HEK293 (cell line): ENCODE data around the gene PTPRJ.

Experiments used
- CTCF ChIP-seq: fragments of 450-650 bp; formaldehyde crosslinking; IDR thresholded peaks from 2 replicates; pipeline ENCODE4 v1.5.1; 2016; ENCODE audit warnings: missing biosample characterization, missing genetic modification characterization
- HOXA7 ChIP-seq: sonication (generic); formaldehyde crosslinking; IDR thresholded peaks from 2 replicates; pipeline ENCODE4 v1.8.1; 2022; ENCODE audit warnings: missing genetic modification reagents, borderline replicate concordance
- HOXC10 ChIP-seq: sonication (generic); formaldehyde crosslinking; IDR thresholded peaks from 2 replicates; pipeline ENCODE4 v1.8.1; 2023; ENCODE audit warnings: mild to moderate bottlenecking, missing genetic modification reagents
- REST ChIP-seq: fragments of 450-650 bp; formaldehyde crosslinking; IDR thresholded peaks from 2 replicates; pipeline ENCODE4 v1.5.1; 2016; ENCODE audit warnings: missing biosample characterization, missing genetic modification characterization
- WT1 ChIP-seq: fragments of 450-650 bp; formaldehyde crosslinking; IDR thresholded peaks from 2 replicates; pipeline ENCODE4 v1.5.1; 2016; ENCODE audit warnings: missing biosample characterization, missing genetic modification characterization
- ZBTB7A ChIP-seq: fragments of 450-650 bp; formaldehyde crosslinking; IDR thresholded peaks from 2 replicates; pipeline ENCODE4 v1.5.1; 2016; ENCODE audit warnings: low read depth, missing biosample characterization, missing genetic modification characterization
- ZFP37 ChIP-seq: fragments of 450-650 bp; formaldehyde crosslinking; IDR thresholded peaks from 2 replicates; pipeline ENCODE4 v1.5.1; 2016; ENCODE audit warnings: missing biosample characterization, missing genetic modification characterization
- ZNF174 ChIP-seq: fragments of 450-650 bp; formaldehyde crosslinking; IDR thresholded peaks from 2 replicates; pipeline ENCODE4 v1.5.0; 2017; ENCODE audit warnings: missing biosample characterization, mild to moderate bottlenecking, missing genetic modification characterization
- ZNF24 ChIP-seq: fragments of 450-650 bp; formaldehyde crosslinking; IDR thresholded peaks from 2 replicates; pipeline ENCODE4 v1.5.1; 2016; ENCODE audit warnings: missing biosample characterization, missing genetic modification characterization
- ZNF449 ChIP-seq: fragments of 450-650 bp; formaldehyde crosslinking; IDR thresholded peaks from 2 replicates; pipeline ENCODE4 v1.5.1; 2017; ENCODE audit warnings: missing biosample characterization, mild to moderate bottlenecking, missing genetic modification characterization, moderate library complexity
- ZNF529 ChIP-seq: fragments of 450-650 bp; formaldehyde crosslinking; IDR thresholded peaks from 2 replicates; pipeline ENCODE4 v1.5.1; 2017; ENCODE audit warnings: missing genetic modification characterization, missing biosample characterization; ENCODE audit not compliant: insufficient replicate concordance
- ZNF560 ChIP-seq: fragments of 450-650 bp; formaldehyde crosslinking; IDR thresholded peaks from 2 replicates; pipeline ENCODE4 v1.5.1; 2017; ENCODE audit warnings: missing biosample characterization, missing genetic modification characterization, borderline replicate concordance
- ZNF626 ChIP-seq: fragments of 450-650 bp; sonication (Bioruptor Pico); formaldehyde crosslinking; IDR thresholded peaks from 2 replicates; pipeline ENCODE4 v1.5.1; 2018; ENCODE audit warnings: missing biosample characterization, missing genetic modification characterization, inconsistent platforms

- TF ChIP-seq ZNF174 (tag by site-specific recombination), result no peak
- no peak for TF ChIP-seq HOXA7 (CRISPR knock-in tag)
- TF ChIP-seq ZNF24 (tag by site-specific recombination), result no peak
- TF ChIP-seq ZBTB7A, result no peak
- TF ChIP-seq ZNF626 (tag by site-specific recombination), result no peak
- no peak for TF ChIP-seq REST
- TF ChIP-seq CTCF (tag by site-specific recombination), result no peak
- no peak for TF ChIP-seq ZFP37 (tag by site-specific recombination)
- TF ChIP-seq ZNF560 (tag by site-specific recombination), result no peak
- TF ChIP-seq ZNF529 (tag by site-specific recombination), result no peak
- no peak for TF ChIP-seq WT1 (tag by site-specific recombination)
- TF ChIP-seq ZNF449 (tag by site-specific recombination), result no peak
- no peak for TF ChIP-seq HOXC10
These were observed 125.8 kb downstream of the PTPRJ start for GRCh38 chr11:48106166-48106565.
